ENCODE results near the gene ALMS1. TPM values are rescaled to one million over a fixed set of nuclear protein-coding genes. Genes with fewer than 3 reads are reported as not detected.
"Not testable (repeated sequence)": the region's sequence is repeated elsewhere in the genome, so short reads cannot be mapped to it uniquely, and the experiment has no call there.

Gene ALMS1
- total and polyA plus RNA-seq, 2 donors (not counting 3 experiments of a cell fraction or from before 2014, with no cell fraction given), result 5.7 to 15.4 TPM

GRCh38 chr2:73603099-73603588 is 217.5 kb downstream of the ALMS1 start:
- H3K4me1 ChIP-seq (ENCODE audit: control insufficient read depth, extremely low read depth, insufficient read depth, low read length); H3K4me3 ChIP-seq (replicated peaks in 1 of 3; ENCODE audit: insufficient read depth in 1 of 3, low read depth in 1 of 3, low read length in 3 of 3); H3K36me3 ChIP-seq (ENCODE audit: control insufficient read depth in 2 of 2, extremely low read depth in 1 of 2, insufficient read depth in 2 of 2, low read length in 2 of 2); H3K4me2 ChIP-seq (ENCODE audit: insufficient read depth, low read length); H3K9me1 ChIP-seq (replicated peaks; ENCODE audit: control insufficient read depth, extremely low read depth, insufficient read depth, low read length); H2AFZ ChIP-seq (ENCODE audit: low read depth, low read length); H3K79me2 ChIP-seq (ENCODE audit: control insufficient read depth, insufficient read depth, low read length); POLR2A ChIA-PET; H3K9ac ChIP-seq (replicated peaks; ENCODE audit: extremely low read depth, insufficient read depth, low read length); H4K20me1 ChIP-seq (replicated peaks; ENCODE audit: control insufficient read depth, extremely low read depth, insufficient read depth, low read length); H3K27ac ChIP-seq (ENCODE audit: insufficient read depth, low read depth, low read length); H3K9me3 ChIP-seq (replicated peaks; ENCODE audit: control insufficient read depth, insufficient read depth, low read length); H3K27me3 ChIP-seq (ENCODE audit: control insufficient read depth in 2 of 2, insufficient read depth in 2 of 2, low read length in 2 of 2); BruUV-seq (replicated peaks); dilution Hi-C loops (cut with MboI; ENCODE audit: extremely low pct_ligation_motif_present, low sequenced_read_pairs); intact Hi-C loops (cut with micrococcal nuclease): not testable (repeated sequence)
- CTCF ChIA-PET, result interaction anchor here (1.1 to 1.2 kb wide), 2 partner anchors 12 to 17 kb away, joined by 3 to 5 read pairs; no protein-coding TSS in a partner anchor
- DNase-seq (ENCODE audit: low read depth, low spot score), result peak; percentile 77
- TF ChIP-seq FOS (IDR thresholded peaks at IDR 0.05; ENCODE audit: borderline replicate concordance, insufficient read depth, low read length), result peak; percentile 30
- peak; percentile 97 for FAIRE-seq

DNA sequence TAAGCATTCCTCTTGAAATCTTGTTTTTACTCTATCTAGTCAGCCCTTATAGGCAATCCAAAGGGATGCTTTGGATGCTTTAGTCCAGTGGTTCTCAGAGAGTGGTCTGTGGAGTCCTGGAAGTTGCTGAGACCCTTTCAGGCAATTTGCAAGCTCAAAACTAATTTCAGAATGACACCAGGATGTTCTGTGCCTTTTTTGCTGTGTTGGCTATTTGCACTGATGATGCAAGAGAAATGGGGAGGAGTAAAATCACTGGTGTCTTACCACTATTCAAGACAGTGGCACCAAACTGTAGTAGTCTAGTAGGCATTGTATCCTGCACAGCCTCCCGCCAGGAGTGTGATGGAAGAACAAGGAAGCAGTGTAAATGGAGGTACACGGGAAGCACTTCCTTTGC is 219.0 kb downstream of the ALMS1 start:
- H3K27me3 ChIP-seq (ENCODE audit: control insufficient read depth in 2 of 2, insufficient read depth in 2 of 2, low read length in 2 of 2); dilution Hi-C loops (cut with MboI; ENCODE audit: extremely low pct_ligation_motif_present, low sequenced_read_pairs); H3K9me1 ChIP-seq (replicated peaks; ENCODE audit: control insufficient read depth, extremely low read depth, insufficient read depth, low read length); BruUV-seq (replicated peaks); H3K27ac ChIP-seq (ENCODE audit: insufficient read depth, low read depth, low read length); intact Hi-C loops (cut with micrococcal nuclease); H3K4me3 ChIP-seq (replicated peaks in 1 of 3; ENCODE audit: insufficient read depth in 1 of 3, low read depth in 1 of 3, low read length in 3 of 3); H3K79me2 ChIP-seq (ENCODE audit: control insufficient read depth, insufficient read depth, low read length); CTCF ChIA-PET; H2AFZ ChIP-seq (ENCODE audit: low read depth, low read length); H3K4me1 ChIP-seq (ENCODE audit: control insufficient read depth, extremely low read depth, insufficient read depth, low read length); POLR2A ChIA-PET; H4K20me1 ChIP-seq (replicated peaks; ENCODE audit: control insufficient read depth, extremely low read depth, insufficient read depth, low read length); H3K36me3 ChIP-seq (ENCODE audit: control insufficient read depth in 2 of 2, extremely low read depth in 1 of 2, insufficient read depth in 2 of 2, low read length in 2 of 2); H3K9ac ChIP-seq (replicated peaks; ENCODE audit: extremely low read depth, insufficient read depth, low read length); H3K9me3 ChIP-seq (replicated peaks; ENCODE audit: control insufficient read depth, insufficient read depth, low read length); H3K4me2 ChIP-seq (ENCODE audit: insufficient read depth, low read length); DNase-seq (ENCODE audit: low read depth, low spot score): not testable (repeated sequence)
- FAIRE-seq, result peak; percentile 15
